ENCODE measurements around the gene LTV1.

GRCh38 chr6:143842902-143843676 is at the start of gene LTV1:
- TF ChIP-seq HDAC6 (IDR thresholded peaks at IDR 0.05; ENCODE audit: low read depth, low read length) (no peak), POLR2A (conservative IDR thresholded peaks at IDR 0.05) (peak; percentile 95), ZNF239 (CRISPR knock-in tag; IDR thresholded peaks at IDR 0.05) (no peak; the same call in 1 of the 2 replicates), ZFX (CRISPR knock-in tag; IDR thresholded peaks at IDR 0.05) (peak; percentile 100), CTCF (IDR thresholded peaks at IDR 0.05 in 2 of 3, conservative IDR thresholded peaks at IDR 0.05 in 1 of 3; ENCODE audit: insufficient read depth in 2 of 3, low read depth in 1 of 3, low read length in 3 of 3) (peak in 2 of 3 experiments; percentile 4 to 32; a peak in 2 of 6 replicates)
- TF ChIP-seq, protein P1, sequence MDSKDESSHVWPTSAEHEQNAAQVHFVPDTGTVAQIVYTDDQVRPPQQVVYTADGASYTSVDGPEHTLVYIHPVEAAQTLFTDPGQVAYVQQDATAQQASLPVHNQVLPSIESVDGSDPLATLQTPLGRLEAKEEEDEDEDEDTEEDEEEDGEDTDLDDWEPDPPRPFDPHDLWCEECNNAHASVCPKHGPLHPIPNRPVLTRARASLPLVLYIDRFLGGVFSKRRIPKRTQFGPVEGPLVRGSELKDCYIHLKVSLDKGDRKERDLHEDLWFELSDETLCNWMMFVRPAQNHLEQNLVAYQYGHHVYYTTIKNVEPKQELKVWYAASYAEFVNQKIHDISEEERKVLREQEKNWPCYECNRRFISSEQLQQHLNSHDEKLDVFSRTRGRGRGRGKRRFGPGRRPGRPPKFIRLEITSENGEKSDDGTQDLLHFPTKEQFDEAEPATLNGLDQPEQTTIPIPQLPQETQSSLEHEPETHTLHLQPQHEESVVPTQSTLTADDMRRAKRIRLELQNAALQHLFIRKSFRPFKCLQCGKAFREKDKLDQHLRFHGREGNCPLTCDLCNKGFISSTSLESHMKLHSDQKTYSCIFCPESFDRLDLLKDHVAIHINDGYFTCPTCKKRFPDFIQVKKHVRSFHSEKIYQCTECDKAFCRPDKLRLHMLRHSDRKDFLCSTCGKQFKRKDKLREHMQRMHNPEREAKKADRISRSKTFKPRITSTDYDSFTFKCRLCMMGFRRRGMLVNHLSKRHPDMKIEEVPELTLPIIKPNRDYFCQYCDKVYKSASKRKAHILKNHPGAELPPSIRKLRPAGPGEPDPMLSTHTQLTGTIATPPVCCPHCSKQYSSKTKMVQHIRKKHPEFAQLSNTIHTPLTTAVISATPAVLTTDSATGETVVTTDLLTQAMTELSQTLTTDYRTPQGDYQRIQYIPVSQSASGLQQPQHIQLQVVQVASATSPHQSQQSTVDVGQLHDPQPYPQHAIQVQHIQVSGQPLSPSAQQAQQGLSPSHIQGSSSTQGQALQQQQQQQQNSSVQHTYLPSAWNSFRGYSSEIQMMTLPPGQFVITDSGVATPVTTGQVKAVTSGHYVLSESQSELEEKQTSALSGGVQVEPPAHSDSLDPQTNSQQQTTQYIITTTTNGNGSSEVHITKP (IDR thresholded peaks at IDR 0.05; ENCODE audit: partially characterized antibody) = peak; percentile 95
